ENCODE results near the gene TMEM119.

TMEM119 gene

GRCh38 chr12:108606492-108606891, 8.6 kb upstream of the TMEM119 start:
- no peak for DNase-seq
- intact Hi-C loops (cut with DNase I): no loop called here

DNA sequence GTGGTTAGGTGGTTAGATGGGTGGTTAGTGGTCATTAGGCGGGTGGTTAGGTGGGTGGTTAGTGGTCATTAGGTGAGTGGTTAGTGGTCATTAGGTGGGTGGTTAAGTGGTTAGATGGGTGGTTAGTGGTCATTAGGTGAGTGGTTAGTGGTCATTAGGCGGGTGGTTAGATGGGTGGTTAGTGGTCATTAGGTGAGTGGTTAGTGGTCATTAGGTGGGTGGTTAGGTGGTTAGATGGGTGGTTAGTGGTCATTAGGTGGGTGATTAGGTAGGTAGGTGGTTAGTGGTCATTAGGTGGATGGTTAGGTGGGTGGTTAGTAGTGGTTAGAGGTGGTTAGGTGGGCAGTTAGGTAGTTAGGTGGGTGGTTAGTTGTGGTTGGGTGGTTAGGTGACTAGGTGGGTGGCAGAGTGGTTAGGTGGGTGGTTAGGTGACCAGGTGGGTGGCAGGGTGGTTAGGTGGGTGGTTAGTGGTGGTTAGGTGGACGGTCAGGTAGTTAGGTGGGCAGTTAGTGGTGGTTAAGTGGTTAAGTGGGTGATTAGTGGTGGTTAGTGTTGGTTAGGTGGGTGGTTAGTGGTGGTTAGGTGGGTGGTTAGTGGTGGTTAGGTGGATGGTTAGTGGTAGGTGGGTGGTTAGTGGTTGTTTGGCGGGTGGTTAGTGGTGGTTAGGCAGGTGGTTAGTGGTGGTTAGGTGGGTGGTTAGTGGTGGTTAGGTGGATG, 8.0 kb upstream of the TMEM119 start:
- DNase-seq: no peak
- intact Hi-C loops (cut with DNase I): no loop called here

DNA sequence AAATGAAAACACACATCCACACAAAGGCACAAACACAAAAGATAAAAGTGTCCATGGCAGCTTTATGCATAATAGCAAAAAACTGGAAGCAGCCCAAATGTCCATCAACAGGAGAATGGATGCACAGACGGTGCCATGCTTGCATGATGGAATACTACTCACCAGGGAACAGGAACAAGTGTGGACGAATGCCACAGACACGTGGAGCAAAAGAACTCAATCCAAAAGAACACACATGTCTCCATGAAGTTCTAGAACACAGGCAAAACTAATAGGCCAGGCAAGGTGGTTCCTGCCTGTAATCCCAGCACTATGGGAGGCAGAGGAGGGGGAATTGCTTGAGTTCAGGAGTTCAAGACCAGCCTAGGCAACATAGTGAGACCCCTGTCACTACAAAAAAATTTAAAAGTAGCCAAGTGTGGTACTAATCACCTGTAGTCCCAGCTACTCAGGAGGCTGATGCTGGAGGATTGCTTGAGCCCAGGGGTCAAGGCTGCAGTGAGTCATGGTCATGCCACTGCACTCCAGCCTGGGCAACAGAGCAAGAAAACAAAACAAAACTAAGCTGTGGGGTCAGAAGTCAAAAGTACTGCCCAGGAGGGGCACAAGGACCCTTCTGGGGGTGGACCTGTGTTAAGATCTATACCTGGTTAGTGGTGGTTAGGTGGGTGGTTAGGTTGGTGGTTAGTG, 7.3 kb upstream of the TMEM119 start:
- no peak for DNase-seq
- intact Hi-C loops (cut with DNase I): no loop called here

DNA sequence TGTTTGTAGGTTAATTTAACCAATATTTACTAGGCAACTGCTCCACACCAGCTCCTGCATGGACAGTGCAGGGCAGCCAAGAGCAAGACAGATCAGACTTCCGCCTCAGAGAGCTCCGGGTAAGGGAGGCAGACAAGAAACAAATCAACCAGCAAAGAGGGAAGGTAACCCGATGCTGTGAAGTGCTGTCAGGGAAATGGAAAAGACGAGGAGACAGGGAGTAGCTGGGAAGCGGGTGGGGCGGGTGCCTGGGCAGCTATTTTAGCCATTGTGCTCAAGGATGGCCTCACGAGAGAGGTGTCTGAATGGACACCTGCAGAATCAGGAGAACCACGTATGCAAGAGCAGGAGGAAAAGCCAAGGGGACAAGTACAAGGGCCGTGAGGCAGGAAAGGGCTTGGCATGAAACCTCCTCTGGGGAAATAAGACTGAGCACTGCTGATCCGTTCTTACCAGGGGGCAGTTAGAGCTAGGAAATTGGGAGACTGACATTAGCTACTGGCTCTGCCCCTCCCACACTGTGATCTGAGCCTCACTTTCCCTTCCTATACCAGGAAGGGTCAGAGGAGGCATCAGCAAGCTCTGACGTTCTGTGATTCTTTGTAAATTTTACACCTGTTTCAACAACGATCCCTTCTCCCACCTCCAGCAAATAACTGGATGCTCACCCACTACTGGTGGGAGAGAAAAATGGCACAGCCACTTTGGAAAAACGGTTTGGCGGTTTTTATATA, 6.5 kb upstream of the TMEM119 start:
- intact Hi-C loops (cut with DNase I): no loop called here
- DNase-seq: no peak

GRCh38 chr12:108603743-108604142, 5.9 kb upstream of the TMEM119 start:
- no peak for DNase-seq

GRCh38 chr12:108602976-108603704, 5.3 kb upstream of the TMEM119 start:
- DNase-seq: no peak
- intact Hi-C loops (cut with DNase I): no loop called here

More at GRCh38 chr12:108603743-108604142, 5.9 kb upstream of the TMEM119 start:
- intact Hi-C loops (cut with DNase I): no loop called here

GRCh38 chr12:108602209-108602705, 4.4 kb upstream of the TMEM119 start:
- intact Hi-C loops (cut with DNase I): no loop called here

GRCh38 chr12:108600702-108601007, 2.8 kb upstream of the TMEM119 start:
- intact Hi-C loops (cut with DNase I): no loop called here

More at GRCh38 chr12:108602209-108602705, 4.4 kb upstream of the TMEM119 start:
- DNase-seq: no peak

DNA sequence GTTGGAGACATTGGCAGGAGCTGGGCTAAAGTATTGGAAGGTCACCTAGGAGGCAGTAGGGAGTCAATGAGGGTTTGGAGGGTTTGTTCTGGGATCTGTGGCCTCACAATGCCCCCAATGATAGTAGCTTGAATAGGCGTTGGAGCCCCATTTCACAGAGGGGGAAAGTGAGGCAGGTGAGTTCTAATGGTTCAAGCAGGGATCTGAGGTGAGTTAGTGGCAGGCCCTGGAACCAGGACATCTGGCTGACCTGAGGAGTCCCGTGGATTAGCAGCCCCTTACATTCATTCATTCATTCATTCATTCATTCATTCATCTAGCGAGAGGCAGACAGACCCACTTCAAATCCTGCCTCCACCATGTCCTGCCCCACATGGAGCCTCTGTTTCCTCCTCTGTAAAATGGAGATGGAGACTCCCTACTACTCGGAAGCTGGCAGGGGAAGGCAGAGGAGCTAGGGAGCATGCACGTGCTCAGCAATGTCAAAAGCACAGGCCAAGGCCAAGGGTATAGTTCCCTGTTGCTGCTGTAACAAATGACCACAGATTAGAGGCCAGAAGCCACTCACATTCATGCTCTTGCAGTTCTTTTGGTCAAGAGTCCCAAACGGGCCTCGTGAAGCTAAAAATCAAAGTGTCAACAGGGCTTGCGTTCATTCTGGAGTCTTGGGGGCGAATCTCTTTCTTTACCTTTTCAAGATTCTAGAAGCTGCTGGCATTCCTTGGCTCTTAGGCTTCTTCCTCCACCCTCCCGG, 2.2 kb upstream of the TMEM119 start:
- intact Hi-C loops (cut with DNase I): no loop called here
- no peak for DNase-seq

More at GRCh38 chr12:108600702-108601007, 2.8 kb upstream of the TMEM119 start:
- no peak for DNase-seq

- intact Hi-C loops (cut with DNase I): no loop called here
- no peak for DNase-seq
Observed at GRCh38 chr12:108599541-108599940, 1.7 kb upstream of the TMEM119 start.

GRCh38 chr12:108598553-108599250, 818 bp upstream of the TMEM119 start:
- DNase-seq: no peak
- intact Hi-C loops (cut with DNase I): no loop called here

GRCh38 chr12:108596854-108597558, 878 bp downstream of the TMEM119 start:
- no peak for DNase-seq
- intact Hi-C loops (cut with DNase I): no loop called here

DNA sequence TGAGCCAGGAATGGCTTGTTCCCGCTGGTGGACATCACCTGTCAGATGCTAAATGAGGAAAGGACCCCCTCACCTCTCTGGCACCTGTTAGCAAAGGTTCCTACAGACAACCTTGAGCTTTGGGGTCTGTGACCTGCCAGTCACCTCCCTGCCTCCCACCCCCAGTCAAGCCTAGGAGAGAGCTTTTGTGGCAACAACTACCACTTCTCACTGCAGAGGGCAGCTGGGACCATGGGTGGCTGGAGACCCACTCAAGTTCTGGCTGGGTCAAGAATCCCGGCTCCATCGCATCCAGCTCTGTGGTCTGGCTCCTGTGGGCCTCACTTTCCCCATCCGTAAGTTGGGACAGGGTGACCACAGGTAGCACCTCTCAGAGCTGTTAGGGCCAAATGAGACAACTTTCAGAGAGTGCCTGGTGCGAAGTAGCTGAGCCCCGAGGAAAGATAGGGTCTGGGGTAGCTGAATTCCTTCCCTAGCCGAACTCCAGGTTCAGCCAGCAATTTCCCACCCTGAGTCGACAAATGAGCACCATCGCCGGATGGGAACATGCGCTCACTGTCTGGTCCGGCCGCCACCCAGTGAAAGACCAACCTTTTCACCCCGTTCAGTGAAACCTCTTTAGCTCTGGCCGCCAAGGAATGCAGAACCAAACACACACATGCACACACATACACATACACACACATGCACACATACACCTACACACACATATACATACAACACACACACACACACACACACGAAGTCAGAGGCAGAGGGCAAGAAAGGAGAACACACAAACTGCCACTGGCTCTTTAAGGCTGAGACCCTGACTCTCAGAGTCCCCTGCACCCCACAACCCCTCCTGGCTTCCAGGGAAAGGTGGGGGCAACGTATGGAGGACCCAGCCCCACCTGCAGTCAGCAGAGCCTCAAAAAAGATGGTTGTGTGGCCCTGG, 1.9 kb downstream of the TMEM119 start:
- no peak for DNase-seq
- intact Hi-C loops (cut with DNase I): no loop called here

DNA sequence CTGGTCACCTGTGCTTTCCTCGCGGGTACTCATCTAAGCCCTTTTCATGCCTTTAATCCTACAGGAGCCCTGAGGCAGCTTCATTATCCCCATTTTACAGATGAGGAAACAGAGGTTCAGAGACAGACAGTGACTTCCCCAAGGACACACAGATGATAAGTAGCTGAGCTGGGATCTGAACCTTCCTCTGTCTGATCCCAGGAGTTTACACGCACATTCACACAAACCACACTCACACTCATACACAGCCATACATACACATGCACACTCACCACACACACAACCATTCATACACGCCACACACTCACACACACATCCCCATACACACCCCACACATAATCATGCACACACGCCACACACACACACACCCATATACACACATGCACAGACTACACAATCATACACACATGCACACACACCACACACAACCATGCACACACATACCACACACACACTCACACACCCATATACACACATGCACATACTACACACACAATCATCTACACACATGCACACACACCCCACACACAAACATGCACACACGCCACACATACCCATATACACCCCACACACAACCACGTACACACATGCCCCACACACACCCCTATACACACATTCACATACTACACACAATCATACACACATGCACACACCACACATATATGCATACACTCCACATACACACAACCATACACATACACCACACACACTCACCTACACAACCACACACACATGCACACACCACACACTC, 2.7 kb downstream of the TMEM119 start:
- no peak for DNase-seq
- intact Hi-C loops (cut with DNase I): no loop called here

DNA sequence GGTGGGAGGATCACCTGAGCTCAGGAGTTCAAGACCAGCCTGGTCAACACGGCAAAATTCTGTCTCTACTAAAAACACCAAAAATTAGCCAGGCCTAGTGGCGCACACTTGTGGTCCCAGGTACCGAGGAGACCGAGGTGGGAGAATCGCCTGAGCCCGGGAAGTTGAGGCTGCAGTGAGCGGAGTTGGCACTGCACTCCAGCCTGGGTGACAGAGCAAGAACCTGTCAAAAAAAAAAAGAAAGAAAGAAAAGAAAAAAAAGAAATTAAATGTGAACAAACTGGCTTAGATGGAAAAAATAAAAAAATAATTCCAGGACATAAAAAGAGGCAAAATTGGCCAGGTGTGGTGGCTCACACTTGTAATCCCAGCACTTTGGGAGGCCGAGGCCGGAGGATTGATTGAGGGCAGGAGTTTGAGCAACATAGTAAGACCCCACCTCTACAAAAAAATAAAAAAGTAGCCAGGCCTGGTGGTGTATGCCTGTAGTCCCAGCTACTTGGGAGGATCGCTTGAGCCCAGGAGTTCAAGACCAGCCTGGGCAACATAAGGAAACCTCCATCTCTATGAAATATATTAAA, 3.5 kb downstream of the TMEM119 start:
- intact Hi-C loops (cut with DNase I): no loop called here
- no peak for DNase-seq

Data from head of caudate nucleus (tissue), 42 donors.